GM19193 (cell line): ENCODE data around the gene MTPN.

Experiments
- POLR2A ChIP-seq: IDR thresholded peaks from 4 replicates; pipeline ENCODE4 v1.6.1; 2011; ENCODE audit not compliant: insufficient read depth, insufficient read length; ENCODE audit errors: extremely low read depth

Gene MTPN

GRCh38 chr7:135930565-135931461 lies 46.3 kb downstream of the MTPN start:
- no peak for TF ChIP-seq POLR2A

- TF ChIP-seq POLR2A, result no peak
These were observed 47.4 kb downstream of the MTPN start for GRCh38 chr7:135929722-135930141.

- TF ChIP-seq POLR2A, result no peak
These were observed 47.9 kb downstream of the MTPN start for GRCh38 chr7:135929249-135929648.

GRCh38 chr7:135928136-135928535 lies 49.0 kb downstream of the MTPN start:
- no peak for TF ChIP-seq POLR2A

GRCh38 chr7:135925210-135925609 lies 51.9 kb downstream of the MTPN start:
- TF ChIP-seq POLR2A, result peak; percentile 18

GRCh38 chr7:135924302-135924701 lies 52.9 kb downstream of the MTPN start:
- no peak for TF ChIP-seq POLR2A

GRCh38 chr7:135922263-135922662 lies 54.9 kb downstream of the MTPN start:
- no peak for TF ChIP-seq POLR2A

GRCh38 chr7:135920478-135920877 lies 56.7 kb downstream of the MTPN start:
- no peak for TF ChIP-seq POLR2A

- TF ChIP-seq POLR2A, result no peak
These were observed 57.9 kb downstream of the MTPN start for GRCh38 chr7:135919071-135919841.

GRCh38 chr7:135918134-135918533 lies 59.0 kb downstream of the MTPN start:
- TF ChIP-seq POLR2A, result no peak

- TF ChIP-seq POLR2A, result no peak
These were observed 59.4 kb downstream of the MTPN start for GRCh38 chr7:135917721-135918120.

- TF ChIP-seq POLR2A, result no peak
These were observed 62.8 kb downstream of the MTPN start for GRCh38 chr7:135914346-135914745.

GRCh38 chr7:135913404-135913803 lies 63.8 kb downstream of the MTPN start:
- no peak for TF ChIP-seq POLR2A

GRCh38 chr7:135911099-135911498 lies 66.1 kb downstream of the MTPN start:
- TF ChIP-seq POLR2A, result no peak

GRCh38 chr7:135910393-135911036 lies 66.6 kb downstream of the MTPN start:
- TF ChIP-seq POLR2A, result no peak

GRCh38 chr7:135905858-135906257 lies 71.3 kb downstream of the MTPN start:
- TF ChIP-seq POLR2A, result no peak

- TF ChIP-seq POLR2A, result no peak
These were observed 71.8 kb downstream of the MTPN start for GRCh38 chr7:135905355-135905754.
